K562 (cell line): Measurements from ENCODE around the gene PGPEP1. TPM values are rescaled to one million over a fixed set of nuclear protein-coding genes. Genes with fewer than 3 reads are reported as not detected.

ENCODE experiments used
- ARID3B ChIP-seq: fragments of 250-450 bp; sonication (Bioruptor Pico); IDR thresholded peaks from 2 replicates; pipeline ENCODE4 v1.4.0; 2020; ENCODE audit warnings: borderline replicate concordance
- HLTF ChIP-seq: fragments of 450-650 bp; IDR thresholded peaks from 2 replicates; pipeline ENCODE4 v1.6.1; 2016
- MYNN ChIP-seq, 2 experiments: sonication (generic); formaldehyde crosslinking in 1 of 2; IDR thresholded peaks; 2 replicates each; pipeline versions ENCODE4 v1.5.0 to v1.6.1; 2016 to 2020; ENCODE audit warnings: antibody characterized with exemption in 1 of 2, missing genetic modification reagents in 1 of 2
- NEUROD1 ChIP-seq: fragments of 150-350 bp; IDR thresholded peaks from 2 replicates; pipeline ENCODE4 v1.6.1; 2014; ENCODE audit warnings: borderline replicate concordance, low read length, low read depth; ENCODE audit not compliant: partially characterized antibody
- NR1H2 ChIP-seq: sonication (generic); formaldehyde crosslinking; IDR thresholded peaks from 2 replicates; pipeline ENCODE4 v1.4.0; 2020; ENCODE audit warnings: mild to moderate bottlenecking, missing genetic modification reagents
- PHF20 ChIP-seq: fragments of 450-650 bp; IDR thresholded peaks from 2 replicates; pipeline ENCODE4 v1.6.1; 2018; ENCODE audit not compliant: partially characterized antibody
- POLR3G ChIP-seq: IDR thresholded peaks from 2 replicates; pipeline ENCODE4 v1.6.1; 2011; ENCODE audit not compliant: insufficient read length, insufficient replicate concordance; ENCODE audit errors: extremely low read depth
- PTBP1 ChIP-seq: fragments of 200-400 bp; formaldehyde crosslinking; IDR thresholded peaks from 2 replicates; pipeline ENCODE4 v1.6.1; 2017; ENCODE audit warnings: low read depth, low read length
- SUPT5H ChIP-seq: fragments of 450-650 bp; IDR thresholded peaks from 2 replicates; pipeline ENCODE4 v1.6.1; 2016
- ZBTB9 ChIP-seq: fragments of 450-650 bp; formaldehyde crosslinking; IDR thresholded peaks from 2 replicates; pipeline ENCODE4 v1.4.0; 2020; ENCODE audit warnings: mild to moderate bottlenecking, moderate library complexity
- ZEB2 ChIP-seq: fragments of 450-650 bp; IDR thresholded peaks from 2 replicates; pipeline ENCODE4 v1.6.1; 2016
- ZNF143 ChIP-seq: sonication (generic); formaldehyde crosslinking; IDR thresholded peaks from 2 replicates; pipeline ENCODE4 v1.9.0; 2022; ENCODE audit warnings: mild to moderate bottlenecking, missing genetic modification reagents
- polyA plus RNA-seq, 8 experiments: library from polyadenylated mRNA; depleted of rRNA in 4 of 8; stranded (reverse) in 5 of 8; unstranded in 3 of 8; fragments of >200 nt; fragmentation: Nextera tagmentation in 2 of 8; fragmentation: Illumina TruSeq in 1 of 8; extraction: Ambion mirVana in 2 of 8; extraction: Trizol in 1 of 8; gene quantifications; 2 replicates each; pipeline versions ENCODE4 v1.2.1 to v1.2.3, GENCODE V29; 2011 to 2014; ENCODE audit warnings: inconsistent platforms in 1 of 8, missing spikeins in 1 of 8
- total RNA-seq, 7 experiments: library from RNA; depleted of rRNA in 6 of 7; stranded (reverse); fragments of >200 nt in 6 of 7; fragmentation: Illumina TruSeq in 2 of 7; extraction: Trizol in 2 of 7; gene quantifications; 2 replicates each; pipeline versions ENCODE4 v1.2.1 to v1.2.3, GENCODE V29; 2011 to 2021; ENCODE audit warnings: low replicate concordance in 1 of 7
- TF ChIP-seq, protein P1 (sequence below), 2 experiments: IDR thresholded peaks; 2 replicates each; pipeline ENCODE4 v1.6.1; 2011; ENCODE audit warnings: borderline replicate concordance in 1 of 2, control low read depth in 1 of 2, low read depth in 1 of 2, low read length in 1 of 2, mild to moderate bottlenecking in 1 of 2, mixed read lengths in 1 of 2, moderate library complexity in 1 of 2; ENCODE audit not compliant: insufficient read depth in 1 of 2, insufficient read length in 1 of 2, poor library complexity in 1 of 2, severe bottlenecking in 1 of 2; ENCODE audit errors: extremely low read depth in 1 of 2
- TF ChIP-seq, protein P2 (sequence below): fragments of 450-650 bp; IDR thresholded peaks from 2 replicates; pipeline ENCODE4 v1.6.1; 2017; ENCODE audit warnings: antibody characterized with exemption, mild to moderate bottlenecking
- TF ChIP-seq, protein P3 (sequence below): sonication (generic); formaldehyde crosslinking; IDR thresholded peaks from 2 replicates; pipeline ENCODE4 v1.8.1; 2023; ENCODE audit warnings: mild to moderate bottlenecking, missing genetic modification reagents

The PGPEP1 gene
- total and polyA plus RNA-seq, 9 of the 15 experiments (the other 6 are each of a cell fraction or from before 2014, with no cell fraction given), result 10.0 to 69.6 (median 33.5) TPM

DNA sequence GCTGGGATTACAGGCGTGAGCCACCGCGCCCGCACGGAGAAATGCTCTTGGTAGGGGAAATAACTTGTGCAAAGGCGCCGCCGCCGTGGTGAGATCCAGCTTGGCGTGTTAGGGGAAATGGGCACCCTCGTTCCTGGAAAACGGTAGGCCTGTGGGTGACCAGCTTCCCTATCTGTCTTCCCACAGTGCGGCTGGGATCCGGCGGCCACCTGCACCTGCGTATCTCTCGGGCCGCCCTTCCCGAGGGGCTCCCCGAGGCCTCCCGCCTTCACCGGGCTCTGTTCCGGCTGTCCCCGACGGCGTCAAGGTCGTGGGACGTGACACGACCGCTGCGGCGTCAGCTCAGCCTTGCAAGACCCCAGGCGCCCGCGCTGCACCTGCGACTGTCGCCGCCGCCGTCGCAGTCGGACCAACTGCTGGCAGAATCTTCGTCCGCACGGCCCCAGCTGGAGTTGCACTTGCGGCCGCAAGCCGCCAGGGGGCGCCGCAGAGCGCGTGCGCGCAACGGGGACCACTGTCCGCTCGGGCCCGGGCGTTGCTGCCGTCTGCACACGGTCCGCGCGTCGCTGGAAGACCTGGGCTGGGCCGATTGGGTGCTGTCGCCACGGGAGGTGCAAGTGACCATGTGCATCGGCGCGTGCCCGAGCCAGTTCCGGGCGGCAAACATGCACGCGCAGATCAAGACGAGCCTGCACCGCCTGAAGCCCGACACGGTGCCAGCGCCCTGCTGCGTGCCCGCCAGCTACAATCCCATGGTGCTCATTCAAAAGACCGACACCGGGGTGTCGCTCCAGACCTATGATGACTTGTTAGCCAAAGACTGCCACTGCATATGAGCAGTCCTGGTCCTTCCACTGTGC lies 47.9 kb downstream of the PGPEP1 start (continued):
- TF ChIP-seq PTBP1 (peak; percentile 80; the same call in 1 of the 2 replicates), ZBTB9 (CRISPR knock-in tag) (peak; percentile 3; the same call in 1 of the 2 replicates), ZNF143 (0 out of 2 replicates have a peak, but pooled peaks have one; percentile 54), SUPT5H (peak; percentile 70), MYNN (IDR thresholded peaks at IDR 0.05) (peak; percentile 81), MYNN (CRISPR knock-in tag; IDR thresholded peaks at IDR 0.05) (no peak), NEUROD1 (peak; percentile 33), POLR3G (no peak), ARID3B (no peak), HLTF (peak; percentile 43; the same call in 1 of the 2 replicates), PHF20 (no peak), NR1H2 (CRISPR knock-in tag) (no peak), ZEB2 (peak; percentile 34; the same call in 1 of the 2 replicates)
- TF ChIP-seq, protein P1, sequence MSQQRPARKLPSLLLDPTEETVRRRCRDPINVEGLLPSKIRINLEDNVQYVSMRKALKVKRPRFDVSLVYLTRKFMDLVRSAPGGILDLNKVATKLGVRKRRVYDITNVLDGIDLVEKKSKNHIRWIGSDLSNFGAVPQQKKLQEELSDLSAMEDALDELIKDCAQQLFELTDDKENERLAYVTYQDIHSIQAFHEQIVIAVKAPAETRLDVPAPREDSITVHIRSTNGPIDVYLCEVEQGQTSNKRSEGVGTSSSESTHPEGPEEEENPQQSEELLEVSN (IDR thresholded peaks at IDR 0.05; ENCODE audit: borderline replicate concordance in 1 of 2, extremely low read depth in 1 of 2, insufficient read depth in 1 of 2, insufficient read length in 1 of 2, low read depth in 1 of 2, low read length in 1 of 2, poor library complexity in 1 of 2, severe bottlenecking in 1 of 2), result peak; percentile 91
- TF ChIP-seq, protein P2, sequence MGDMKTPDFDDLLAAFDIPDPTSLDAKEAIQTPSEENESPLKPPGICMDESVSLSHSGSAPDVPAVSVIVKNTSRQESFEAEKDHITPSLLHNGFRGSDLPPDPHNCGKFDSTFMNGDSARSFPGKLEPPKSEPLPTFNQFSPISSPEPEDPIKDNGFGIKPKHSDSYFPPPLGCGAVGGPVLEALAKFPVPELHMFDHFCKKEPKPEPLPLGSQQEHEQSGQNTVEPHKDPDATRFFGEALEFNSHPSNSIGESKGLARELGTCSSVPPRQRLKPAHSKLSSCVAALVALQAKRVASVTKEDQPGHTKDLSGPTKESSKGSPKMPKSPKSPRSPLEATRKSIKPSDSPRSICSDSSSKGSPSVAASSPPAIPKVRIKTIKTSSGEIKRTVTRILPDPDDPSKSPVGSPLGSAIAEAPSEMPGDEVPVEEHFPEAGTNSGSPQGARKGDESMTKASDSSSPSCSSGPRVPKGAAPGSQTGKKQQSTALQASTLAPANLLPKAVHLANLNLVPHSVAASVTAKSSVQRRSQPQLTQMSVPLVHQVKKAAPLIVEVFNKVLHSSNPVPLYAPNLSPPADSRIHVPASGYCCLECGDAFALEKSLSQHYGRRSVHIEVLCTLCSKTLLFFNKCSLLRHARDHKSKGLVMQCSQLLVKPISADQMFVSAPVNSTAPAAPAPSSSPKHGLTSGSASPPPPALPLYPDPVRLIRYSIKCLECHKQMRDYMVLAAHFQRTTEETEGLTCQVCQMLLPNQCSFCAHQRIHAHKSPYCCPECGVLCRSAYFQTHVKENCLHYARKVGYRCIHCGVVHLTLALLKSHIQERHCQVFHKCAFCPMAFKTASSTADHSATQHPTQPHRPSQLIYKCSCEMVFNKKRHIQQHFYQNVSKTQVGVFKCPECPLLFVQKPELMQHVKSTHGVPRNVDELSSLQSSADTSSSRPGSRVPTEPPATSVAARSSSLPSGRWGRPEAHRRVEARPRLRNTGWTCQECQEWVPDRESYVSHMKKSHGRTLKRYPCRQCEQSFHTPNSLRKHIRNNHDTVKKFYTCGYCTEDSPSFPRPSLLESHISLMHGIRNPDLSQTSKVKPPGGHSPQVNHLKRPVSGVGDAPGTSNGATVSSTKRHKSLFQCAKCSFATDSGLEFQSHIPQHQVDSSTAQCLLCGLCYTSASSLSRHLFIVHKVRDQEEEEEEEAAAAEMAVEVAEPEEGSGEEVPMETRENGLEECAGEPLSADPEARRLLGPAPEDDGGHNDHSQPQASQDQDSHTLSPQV, result peak; percentile 95
- TF ChIP-seq, protein P3, sequence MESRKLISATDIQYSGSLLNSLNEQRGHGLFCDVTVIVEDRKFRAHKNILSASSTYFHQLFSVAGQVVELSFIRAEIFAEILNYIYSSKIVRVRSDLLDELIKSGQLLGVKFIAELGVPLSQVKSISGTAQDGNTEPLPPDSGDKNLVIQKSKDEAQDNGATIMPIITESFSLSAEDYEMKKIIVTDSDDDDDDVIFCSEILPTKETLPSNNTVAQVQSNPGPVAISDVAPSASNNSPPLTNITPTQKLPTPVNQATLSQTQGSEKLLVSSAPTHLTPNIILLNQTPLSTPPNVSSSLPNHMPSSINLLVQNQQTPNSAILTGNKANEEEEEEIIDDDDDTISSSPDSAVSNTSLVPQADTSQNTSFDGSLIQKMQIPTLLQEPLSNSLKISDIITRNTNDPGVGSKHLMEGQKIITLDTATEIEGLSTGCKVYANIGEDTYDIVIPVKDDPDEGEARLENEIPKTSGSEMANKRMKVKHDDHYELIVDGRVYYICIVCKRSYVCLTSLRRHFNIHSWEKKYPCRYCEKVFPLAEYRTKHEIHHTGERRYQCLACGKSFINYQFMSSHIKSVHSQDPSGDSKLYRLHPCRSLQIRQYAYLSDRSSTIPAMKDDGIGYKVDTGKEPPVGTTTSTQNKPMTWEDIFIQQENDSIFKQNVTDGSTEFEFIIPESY (CRISPR knock-in tag), result peak; percentile 94
